HG03139 (cell line): Measurements from ENCODE around the gene PAF1.
"Not testable (repeated sequence)": the region's sequence is repeated elsewhere in the genome, so short reads cannot be mapped to it uniquely, and the experiment has no call there.

ENCODE experiments used
- ATAC-seq: cut with Tn5 transposase; IDR thresholded peaks from one replicate; pipeline ENCODE4 v1.9.1; 2021; ENCODE audit not compliant: unreplicated experiment

PAF1 gene

GRCh38 chr19:39384839-39385568, 5.9 kb downstream of the PAF1 start:
- no peak for ATAC-seq

- no peak for ATAC-seq
Observed at GRCh38 chr19:39382991-39383828, 7.7 kb downstream of the PAF1 start.

- ATAC-seq = no peak
Observed at GRCh38 chr19:39381910-39382611, 8.8 kb downstream of the PAF1 start.

- ATAC-seq = no peak
Observed at GRCh38 chr19:39380521-39381502, 10.1 kb downstream of the PAF1 start.

- no peak for ATAC-seq
Observed at GRCh38 chr19:39379865-39380396, 11.0 kb downstream of the PAF1 start.

- ATAC-seq = not testable (repeated sequence)
Observed at GRCh38 chr19:39379366-39379765, 11.5 kb downstream of the PAF1 start.

- ATAC-seq = no peak
Observed at GRCh38 chr19:39377373-39378362, 13.2 kb downstream of the PAF1 start.

GRCh38 chr19:39375929-39376328, 15.0 kb downstream of the PAF1 start:
- ATAC-seq = no peak

GRCh38 chr19:39372941-39373340, 18.0 kb downstream of the PAF1 start:
- ATAC-seq = no peak

- no peak for ATAC-seq
Observed at GRCh38 chr19:39372047-39372802, 18.7 kb downstream of the PAF1 start.

GRCh38 chr19:39370735-39371134, 20.2 kb downstream of the PAF1 start:
- no peak for ATAC-seq

- no peak for ATAC-seq
Observed at GRCh38 chr19:39369200-39369599, 21.7 kb downstream of the PAF1 start.

- ATAC-seq = no peak
Observed at GRCh38 chr19:39365531-39365930, 25.4 kb downstream of the PAF1 start.

GRCh38 chr19:39363901-39364457, 26.9 kb downstream of the PAF1 start:
- ATAC-seq = no peak

- no peak for ATAC-seq
Observed at GRCh38 chr19:39362682-39363657, 27.9 kb downstream of the PAF1 start.

- no peak for ATAC-seq
Observed at GRCh38 chr19:39360599-39360998, 30.3 kb downstream of the PAF1 start.

GRCh38 chr19:39359026-39359425, 31.9 kb downstream of the PAF1 start:
- no peak for ATAC-seq
